WTC11 (cell line): Measurements from ENCODE around the gene FRMD8.

Experiments used
- ATF1 ChIP-seq: sonication (generic); formaldehyde crosslinking; IDR thresholded peaks from 2 replicates; pipeline ENCODE4 v1.8.1; 2023; ENCODE audit warnings: mild to moderate bottlenecking, moderate library complexity, missing genetic modification reagents
- NFE2L1 ChIP-seq: sonication (generic); formaldehyde crosslinking; IDR thresholded peaks from 2 replicates; pipeline ENCODE4 v1.8.1; 2023; ENCODE audit warnings: missing genetic modification reagents
- TF ChIP-seq, protein P1 (sequence below): fragments of 200-600 bp; IDR thresholded peaks from 2 replicates; pipeline ENCODE4 v1.8.0; 2022; ENCODE audit warnings: antibody characterized with exemption
- TF ChIP-seq, protein P2 (sequence below): sonication (generic); formaldehyde crosslinking; conservative IDR thresholded peaks from 2 replicates; pipeline ENCODE4 v1.8.1; 2023; ENCODE audit warnings: mild to moderate bottlenecking, low read depth, missing genetic modification reagents, moderate library complexity
- TF ChIP-seq, protein P3 (sequence below): sonication (generic); formaldehyde crosslinking; IDR thresholded peaks from 2 replicates; pipeline ENCODE4 v1.8.1; 2022; ENCODE audit warnings: missing genetic modification reagents, borderline replicate concordance
- TF ChIP-seq, protein P4 (sequence below): sonication (generic); formaldehyde crosslinking; IDR thresholded peaks from 2 replicates; pipeline ENCODE4 v1.8.1; 2022; ENCODE audit warnings: low read depth, missing genetic modification reagents, borderline replicate concordance

DNA sequence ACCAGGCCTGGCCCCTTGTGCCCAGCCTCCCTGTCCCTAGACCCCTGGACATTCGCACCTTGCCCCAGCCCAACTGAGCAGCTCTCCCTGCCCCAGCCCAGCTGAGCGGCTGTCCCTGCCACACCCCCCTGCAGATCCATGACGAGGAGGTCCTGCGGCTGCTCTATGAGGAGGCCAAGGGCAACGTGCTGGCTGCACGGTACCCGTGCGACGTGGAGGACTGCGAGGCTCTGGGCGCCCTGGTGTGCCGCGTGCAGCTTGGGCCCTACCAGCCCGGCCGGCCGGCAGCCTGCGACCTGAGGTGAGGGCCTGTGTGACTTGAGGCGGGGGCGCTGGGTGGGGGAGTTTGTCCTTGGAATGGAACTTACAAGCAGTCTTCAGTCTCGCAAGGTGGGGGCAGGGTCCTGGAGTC, 7.7 kb downstream of the FRMD8 start:
- TF ChIP-seq, protein P1, sequence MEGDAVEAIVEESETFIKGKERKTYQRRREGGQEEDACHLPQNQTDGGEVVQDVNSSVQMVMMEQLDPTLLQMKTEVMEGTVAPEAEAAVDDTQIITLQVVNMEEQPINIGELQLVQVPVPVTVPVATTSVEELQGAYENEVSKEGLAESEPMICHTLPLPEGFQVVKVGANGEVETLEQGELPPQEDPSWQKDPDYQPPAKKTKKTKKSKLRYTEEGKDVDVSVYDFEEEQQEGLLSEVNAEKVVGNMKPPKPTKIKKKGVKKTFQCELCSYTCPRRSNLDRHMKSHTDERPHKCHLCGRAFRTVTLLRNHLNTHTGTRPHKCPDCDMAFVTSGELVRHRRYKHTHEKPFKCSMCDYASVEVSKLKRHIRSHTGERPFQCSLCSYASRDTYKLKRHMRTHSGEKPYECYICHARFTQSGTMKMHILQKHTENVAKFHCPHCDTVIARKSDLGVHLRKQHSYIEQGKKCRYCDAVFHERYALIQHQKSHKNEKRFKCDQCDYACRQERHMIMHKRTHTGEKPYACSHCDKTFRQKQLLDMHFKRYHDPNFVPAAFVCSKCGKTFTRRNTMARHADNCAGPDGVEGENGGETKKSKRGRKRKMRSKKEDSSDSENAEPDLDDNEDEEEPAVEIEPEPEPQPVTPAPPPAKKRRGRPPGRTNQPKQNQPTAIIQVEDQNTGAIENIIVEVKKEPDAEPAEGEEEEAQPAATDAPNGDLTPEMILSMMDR, result no peak
- TF ChIP-seq ATF1 (no peak), NFE2L1 (no peak)
- TF ChIP-seq, protein P2, sequence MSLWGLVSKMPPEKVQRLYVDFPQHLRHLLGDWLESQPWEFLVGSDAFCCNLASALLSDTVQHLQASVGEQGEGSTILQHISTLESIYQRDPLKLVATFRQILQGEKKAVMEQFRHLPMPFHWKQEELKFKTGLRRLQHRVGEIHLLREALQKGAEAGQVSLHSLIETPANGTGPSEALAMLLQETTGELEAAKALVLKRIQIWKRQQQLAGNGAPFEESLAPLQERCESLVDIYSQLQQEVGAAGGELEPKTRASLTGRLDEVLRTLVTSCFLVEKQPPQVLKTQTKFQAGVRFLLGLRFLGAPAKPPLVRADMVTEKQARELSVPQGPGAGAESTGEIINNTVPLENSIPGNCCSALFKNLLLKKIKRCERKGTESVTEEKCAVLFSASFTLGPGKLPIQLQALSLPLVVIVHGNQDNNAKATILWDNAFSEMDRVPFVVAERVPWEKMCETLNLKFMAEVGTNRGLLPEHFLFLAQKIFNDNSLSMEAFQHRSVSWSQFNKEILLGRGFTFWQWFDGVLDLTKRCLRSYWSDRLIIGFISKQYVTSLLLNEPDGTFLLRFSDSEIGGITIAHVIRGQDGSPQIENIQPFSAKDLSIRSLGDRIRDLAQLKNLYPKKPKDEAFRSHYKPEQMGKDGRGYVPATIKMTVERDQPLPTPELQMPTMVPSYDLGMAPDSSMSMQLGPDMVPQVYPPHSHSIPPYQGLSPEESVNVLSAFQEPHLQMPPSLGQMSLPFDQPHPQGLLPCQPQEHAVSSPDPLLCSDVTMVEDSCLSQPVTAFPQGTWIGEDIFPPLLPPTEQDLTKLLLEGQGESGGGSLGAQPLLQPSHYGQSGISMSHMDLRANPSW (CRISPR knock-in tag), result no peak
- TF ChIP-seq, protein P3, sequence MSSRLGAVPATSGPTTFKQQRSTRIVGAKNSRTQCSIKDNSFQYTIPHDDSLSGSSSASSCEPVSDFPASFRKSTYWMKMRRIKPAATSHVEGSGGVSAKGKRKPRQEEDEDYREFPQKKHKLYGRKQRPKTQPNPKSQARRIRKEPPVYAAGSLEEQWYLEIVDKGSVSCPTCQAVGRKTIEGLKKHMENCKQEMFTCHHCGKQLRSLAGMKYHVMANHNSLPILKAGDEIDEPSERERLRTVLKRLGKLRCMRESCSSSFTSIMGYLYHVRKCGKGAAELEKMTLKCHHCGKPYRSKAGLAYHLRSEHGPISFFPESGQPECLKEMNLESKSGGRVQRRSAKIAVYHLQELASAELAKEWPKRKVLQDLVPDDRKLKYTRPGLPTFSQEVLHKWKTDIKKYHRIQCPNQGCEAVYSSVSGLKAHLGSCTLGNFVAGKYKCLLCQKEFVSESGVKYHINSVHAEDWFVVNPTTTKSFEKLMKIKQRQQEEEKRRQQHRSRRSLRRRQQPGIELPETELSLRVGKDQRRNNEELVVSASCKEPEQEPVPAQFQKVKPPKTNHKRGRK (CRISPR knock-in tag), result no peak
- TF ChIP-seq, protein P4, sequence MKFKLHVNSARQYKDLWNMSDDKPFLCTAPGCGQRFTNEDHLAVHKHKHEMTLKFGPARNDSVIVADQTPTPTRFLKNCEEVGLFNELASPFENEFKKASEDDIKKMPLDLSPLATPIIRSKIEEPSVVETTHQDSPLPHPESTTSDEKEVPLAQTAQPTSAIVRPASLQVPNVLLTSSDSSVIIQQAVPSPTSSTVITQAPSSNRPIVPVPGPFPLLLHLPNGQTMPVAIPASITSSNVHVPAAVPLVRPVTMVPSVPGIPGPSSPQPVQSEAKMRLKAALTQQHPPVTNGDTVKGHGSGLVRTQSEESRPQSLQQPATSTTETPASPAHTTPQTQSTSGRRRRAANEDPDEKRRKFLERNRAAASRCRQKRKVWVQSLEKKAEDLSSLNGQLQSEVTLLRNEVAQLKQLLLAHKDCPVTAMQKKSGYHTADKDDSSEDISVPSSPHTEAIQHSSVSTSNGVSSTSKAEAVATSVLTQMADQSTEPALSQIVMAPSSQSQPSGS (CRISPR knock-in tag), result no peak
